Epithelial cell of proximal tubule (primary cell): ENCODE measurements around the gene EHD1. TPM values are rescaled to one million over a fixed set of nuclear protein-coding genes. Genes with fewer than 3 reads are reported as not detected.
A peak's percentile ranks its signal among the peaks of the same experiment; 100 is the strongest.

ENCODE experiments used
- DNase-seq: peaks from one replicate; pipeline ENCODE4 v3.0.0-alpha.2; 2011; ENCODE audit warnings: low read depth
- H3K4me3 ChIP-seq: 2 replicates; pipeline ENCODE4 v1.5.1; 2011; ENCODE audit warnings: low read depth, mild to moderate bottlenecking, low read length
- total RNA-seq: library from RNA; depleted of rRNA; stranded (reverse); fragments of >200 nt; gene quantifications from 2 replicates; pipeline ENCODE4 v1.2.3, GENCODE V29; 2015
- TF ChIP-seq, protein P1 (sequence below): conservative IDR thresholded peaks from 2 replicates; pipeline ENCODE4 v1.5.1; 2012; ENCODE audit warnings: low read depth, mild to moderate bottlenecking, low read length

EHD1 gene
- total RNA-seq, 1 donor from 2014 or later = 82.7 TPM

GRCh38 chr11:64814712-64815187 lies 63.7 kb downstream of the EHD1 start:
- no peak overlapping the region for H3K4me3 ChIP-seq
- DNase-seq = no peak
- TF ChIP-seq, protein P1, sequence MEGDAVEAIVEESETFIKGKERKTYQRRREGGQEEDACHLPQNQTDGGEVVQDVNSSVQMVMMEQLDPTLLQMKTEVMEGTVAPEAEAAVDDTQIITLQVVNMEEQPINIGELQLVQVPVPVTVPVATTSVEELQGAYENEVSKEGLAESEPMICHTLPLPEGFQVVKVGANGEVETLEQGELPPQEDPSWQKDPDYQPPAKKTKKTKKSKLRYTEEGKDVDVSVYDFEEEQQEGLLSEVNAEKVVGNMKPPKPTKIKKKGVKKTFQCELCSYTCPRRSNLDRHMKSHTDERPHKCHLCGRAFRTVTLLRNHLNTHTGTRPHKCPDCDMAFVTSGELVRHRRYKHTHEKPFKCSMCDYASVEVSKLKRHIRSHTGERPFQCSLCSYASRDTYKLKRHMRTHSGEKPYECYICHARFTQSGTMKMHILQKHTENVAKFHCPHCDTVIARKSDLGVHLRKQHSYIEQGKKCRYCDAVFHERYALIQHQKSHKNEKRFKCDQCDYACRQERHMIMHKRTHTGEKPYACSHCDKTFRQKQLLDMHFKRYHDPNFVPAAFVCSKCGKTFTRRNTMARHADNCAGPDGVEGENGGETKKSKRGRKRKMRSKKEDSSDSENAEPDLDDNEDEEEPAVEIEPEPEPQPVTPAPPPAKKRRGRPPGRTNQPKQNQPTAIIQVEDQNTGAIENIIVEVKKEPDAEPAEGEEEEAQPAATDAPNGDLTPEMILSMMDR = no peak

- TF ChIP-seq, protein P1 = no peak
- no peak for DNase-seq
- no peak overlapping the region for H3K4me3 ChIP-seq
Observed at GRCh38 chr11:64813826-64814225, 64.6 kb downstream of the EHD1 start.

DNA sequence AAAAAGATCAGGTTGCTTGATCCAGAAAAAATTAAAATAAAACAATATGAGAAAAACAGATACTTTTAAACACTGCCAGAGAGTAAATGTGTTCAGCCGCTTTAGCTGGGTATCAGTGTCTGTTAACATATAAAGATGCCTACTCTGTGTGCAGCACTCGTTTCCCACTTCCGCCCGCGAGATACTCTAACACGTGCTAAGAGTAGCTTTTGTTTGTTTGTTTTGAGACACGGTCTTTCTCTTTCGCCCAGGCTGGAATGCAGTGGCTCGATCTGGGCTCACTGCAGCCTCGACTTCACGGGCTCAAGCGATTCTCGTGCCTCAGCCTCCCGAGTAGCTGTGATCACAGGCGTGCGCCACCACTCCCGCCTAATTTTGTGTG lies 67.5 kb downstream of the EHD1 start:
- TF ChIP-seq, protein P1 = no peak
- no peak for DNase-seq
- H3K4me3 ChIP-seq = peak overlapping the region; percentile 97

- TF ChIP-seq, protein P1 = no peak
- DNase-seq = peak; percentile 52
- peak within 1 kb of the TSS; percentile 97 for H3K4me3 ChIP-seq
Observed at GRCh38 chr11:64810271-64810890, 68.0 kb downstream of the EHD1 start, which contains the start of gene MEN1. Gene MEN1 (minus strand): TSS chr11:64810551. CDS start chr11:64810109, 442 bp downstream.

DNA sequence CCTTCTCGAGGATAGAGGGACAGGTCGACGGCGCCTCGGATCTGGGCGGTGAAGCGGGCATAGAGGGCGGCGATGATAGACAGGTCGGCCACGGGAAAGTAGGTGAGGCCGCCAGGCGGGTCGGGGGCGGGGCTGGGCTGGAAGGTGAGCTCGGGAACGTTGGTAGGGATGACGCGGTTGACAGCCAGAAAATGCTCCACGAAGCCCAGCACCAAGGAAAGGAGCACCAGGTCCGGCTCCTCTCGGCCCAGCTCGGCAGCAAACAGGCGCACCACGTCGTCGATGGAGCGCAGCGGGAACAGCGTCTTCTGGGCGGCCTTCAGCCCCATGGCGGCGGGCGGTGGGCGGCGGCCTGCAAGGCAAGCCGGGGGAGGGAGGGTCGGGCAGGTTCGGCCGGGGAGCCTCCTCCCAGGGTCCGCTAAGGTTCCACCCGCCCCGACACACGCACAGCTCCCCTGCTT lies 68.6 kb downstream of the EHD1 start:
- TF ChIP-seq, protein P1 = no peak
- H3K4me3 ChIP-seq = peak overlapping the region; percentile 97
- DNase-seq = no peak

DNA sequence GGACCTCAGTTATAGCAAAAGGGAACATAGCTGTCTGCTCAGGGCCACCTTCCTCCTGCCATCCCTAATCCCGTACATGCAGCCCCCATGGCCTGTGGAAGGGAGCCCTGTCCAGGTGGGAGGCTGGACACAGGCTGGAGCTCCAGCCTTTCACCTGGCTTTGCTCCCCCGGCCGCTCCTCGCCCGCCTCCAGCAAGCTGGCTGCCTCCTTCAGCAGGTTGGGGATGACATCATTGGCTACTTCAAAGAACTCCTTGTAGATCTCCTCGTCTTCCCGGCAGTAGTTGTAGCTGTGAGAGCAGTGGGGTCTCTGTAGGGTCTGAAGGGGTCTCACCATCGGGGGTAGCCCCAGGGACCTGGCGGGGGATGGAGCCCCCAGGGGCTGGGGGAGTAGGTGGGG lies 72.9 kb downstream of the EHD1 start:
- no peak for DNase-seq
- no peak overlapping the region for H3K4me3 ChIP-seq
- TF ChIP-seq, protein P1 = no peak
